H1 (cell line): ENCODE measurements around the gene KCNQ1. TPM values are rescaled to one million over a fixed set of nuclear protein-coding genes. Genes with fewer than 3 reads are reported as not detected.
A peak's percentile ranks its signal among the peaks of the same experiment; 100 is the strongest.

Source experiments
- CTCF ChIA-PET: fragments of 300-600 bp; sonication (Branson Sonifier 250); formaldehyde crosslinking; loops from one replicate; lab custom pipeline; 2021; ENCODE audit not compliant: partially characterized antibody; lab: Charles Lee
- POLR2A ChIA-PET: fragments of 300-600 bp; sonication (Branson Sonifier 250); formaldehyde crosslinking; loops from one replicate; lab custom pipeline; 2021; ENCODE audit warnings: inconsistent platforms; ENCODE audit not compliant: partially characterized antibody; lab: Charles Lee
- DNase-seq, 2 experiments: peaks; one replicate each; pipeline versions ENCODE4 v3.0.0 to v3.0.0-alpha.2; 2010 to 2022; ENCODE audit warnings: low spot score in 2 of 2, low read depth in 1 of 2, mixed read lengths in 1 of 2
- FAIRE-seq: peaks from 2 replicates; lab custom pipeline; 2011; peaks lifted over from hg19 to GRCh38; lab: Jason Lieb, UNC
- H2AFZ ChIP-seq: 2 replicates; pipeline ENCODE4 v1.8.1; 2012; ENCODE audit warnings: low read length, inconsistent platforms
- H2AK5ac ChIP-seq: 2 replicates; pipeline ENCODE4 v1.6.1; 2013; ENCODE audit warnings: low read depth, low read length
- H2BK120ac ChIP-seq: replicated peaks from 2 replicates; pipeline ENCODE3; 2013; ENCODE audit warnings: low read depth, low read length, inconsistent platforms
- H2BK12ac ChIP-seq: 2 replicates; pipeline ENCODE4 v1.6.1; 2013; ENCODE audit warnings: low read depth, low read length
- H2BK15ac ChIP-seq: 2 replicates; pipeline ENCODE4 v1.6.1; 2013; ENCODE audit warnings: low read length
- H2BK20ac ChIP-seq: 2 replicates; pipeline ENCODE4 v1.6.1; 2013; ENCODE audit warnings: low read length
- H2BK5ac ChIP-seq: 2 replicates; pipeline ENCODE4 v1.6.1; 2013; ENCODE audit warnings: low read depth, low read length
- H3K14ac ChIP-seq: 2 replicates; pipeline ENCODE4 v1.6.1; 2013; ENCODE audit warnings: inconsistent platforms; ENCODE audit not compliant: insufficient read length
- H3K18ac ChIP-seq: 2 replicates; pipeline ENCODE4 v1.6.1; 2013; ENCODE audit warnings: low read length; ENCODE audit errors: extremely low read depth
- H3K23ac ChIP-seq: 2 replicates; pipeline ENCODE4 v1.6.1; 2013; ENCODE audit warnings: inconsistent platforms; ENCODE audit not compliant: insufficient read length
- H3K23me2 ChIP-seq: 2 replicates; pipeline ENCODE4 v1.6.1; 2013; ENCODE audit warnings: low read depth, low read length
- H3K27ac ChIP-seq: 2 replicates; pipeline ENCODE4 v1.6.1; 2011; ENCODE audit warnings: low read depth, low read length, inconsistent platforms
- H3K27me3 ChIP-seq, 4 experiments: replicated peaks in 1 of 4; 1 replicate in 1 of 4; 2 replicates in 3 of 4; pipeline versions ENCODE4 v1.6.1 to v1.8.1; 2011 to 2013; ENCODE audit warnings: low read length in 3 of 4, mild to moderate bottlenecking in 3 of 4, inconsistent platforms in 2 of 4, mixed read lengths in 2 of 4, moderate library complexity in 1 of 4; ENCODE audit not compliant: control insufficient read depth in 3 of 4, insufficient read depth in 3 of 4; ENCODE audit errors: extremely low read depth in 1 of 4
- H3K36me3 ChIP-seq, 4 experiments: 2 replicates each; pipeline versions ENCODE4 v1.6.1 to v1.8.1; 2011 to 2013; ENCODE audit warnings: mild to moderate bottlenecking in 4 of 4, low read length in 3 of 4, moderate library complexity in 2 of 4, control low read depth in 1 of 4, inconsistent platforms in 1 of 4; ENCODE audit not compliant: insufficient read depth in 4 of 4, control insufficient read depth in 2 of 4
- H3K4ac ChIP-seq: replicated peaks from 2 replicates; pipeline ENCODE3; 2013; ENCODE audit warnings: low read length, low read depth, mixed read lengths, inconsistent platforms; ENCODE audit not compliant: insufficient read length
- H3K4me1 ChIP-seq, 4 experiments: replicated peaks in 1 of 4; 1 replicate in 1 of 4; 2 replicates in 3 of 4; pipeline versions ENCODE4 v1.6.1 to v1.8.1; 2011 to 2013; ENCODE audit warnings: low read length in 3 of 4, inconsistent platforms in 2 of 4, mixed read lengths in 1 of 4; ENCODE audit not compliant: insufficient read depth in 4 of 4, control insufficient read depth in 3 of 4
- H3K4me2 ChIP-seq, 2 experiments: 2 replicates each; pipeline versions ENCODE4 v1.6.1 to v1.8.1; 2011 to 2013; ENCODE audit warnings: low read depth in 2 of 2, low read length in 2 of 2, control low read depth in 1 of 2, inconsistent platforms in 1 of 2, mild to moderate bottlenecking in 1 of 2; ENCODE audit not compliant: insufficient read depth in 1 of 2
- H3K4me3 ChIP-seq, 4 experiments: fragments of 200-600, 300-600 bp in 1 of 4; sonication (generic), shearing (Covaris generic), sonication (Bioruptor Twin) in 1 of 4; 2 replicates each; pipeline versions ENCODE4 v1.5.1 to v1.8.1; 2011 to 2016; ENCODE audit warnings: low read length in 4 of 4, low read depth in 3 of 4, control low read depth in 2 of 4, inconsistent platforms in 2 of 4, mild to moderate bottlenecking in 2 of 4, mixed read lengths in 1 of 4, moderate library complexity in 1 of 4; ENCODE audit not compliant: insufficient read depth in 2 of 4; ENCODE audit errors: extremely low read depth in 1 of 4
- H3K56ac ChIP-seq: replicated peaks from 2 replicates; pipeline ENCODE3; 2013; ENCODE audit warnings: low read depth, mild to moderate bottlenecking, mixed read lengths, low read length, inconsistent platforms; ENCODE audit not compliant: insufficient read length
- H3K79me1 ChIP-seq: 2 replicates; pipeline ENCODE4 v1.6.1; 2013; ENCODE audit warnings: low read depth, low read length, control low read depth
- H3K79me2 ChIP-seq, 2 experiments: 2 replicates each; pipeline versions ENCODE4 v1.6.1 to v1.8.1; 2012 to 2013; ENCODE audit warnings: low read length in 2 of 2, mild to moderate bottlenecking in 2 of 2, inconsistent platforms in 1 of 2; ENCODE audit not compliant: insufficient read depth in 2 of 2, control insufficient read depth in 1 of 2
- H3K9ac ChIP-seq, 4 experiments: replicated peaks in 1 of 4; 1 replicate in 1 of 4; 2 replicates in 3 of 4; pipeline versions ENCODE4 v1.6.1 to v1.8.1; 2011 to 2013; ENCODE audit warnings: low read depth in 3 of 4, low read length in 3 of 4, control low read depth in 2 of 4, mild to moderate bottlenecking in 2 of 4, moderate library complexity in 2 of 4, inconsistent platforms in 1 of 4; ENCODE audit errors: extremely low read depth in 1 of 4
- H3K9me3 ChIP-seq, 2 experiments: 2 replicates each; pipeline versions ENCODE4 v1.6.1 to v1.8.1; 2012 to 2013; ENCODE audit warnings: mild to moderate bottlenecking in 2 of 2, moderate library complexity in 2 of 2, control low read depth in 1 of 2, inconsistent platforms in 1 of 2, low read depth in 1 of 2, low read length in 1 of 2, mixed read lengths in 1 of 2; ENCODE audit not compliant: insufficient read depth in 2 of 2
- H4K20me1 ChIP-seq, 2 experiments: replicated peaks in 1 of 2; 2 replicates each; pipeline versions ENCODE3 to v1.8.1; 2011 to 2013; ENCODE audit warnings: inconsistent platforms in 2 of 2, low read length in 2 of 2, mild to moderate bottlenecking in 1 of 2; ENCODE audit not compliant: insufficient read depth in 2 of 2, control insufficient read depth in 1 of 2
- H4K5ac ChIP-seq: 2 replicates; pipeline ENCODE4 v1.6.1; 2013; ENCODE audit warnings: low read length, low read depth, mixed read lengths, inconsistent platforms; ENCODE audit not compliant: insufficient read length
- H4K8ac ChIP-seq: 2 replicates; pipeline ENCODE4 v1.8.0; 2013; ENCODE audit warnings: mild to moderate bottlenecking, moderate library complexity, low read length, inconsistent platforms; ENCODE audit not compliant: insufficient read depth; ENCODE audit errors: extremely low read depth
- H4K91ac ChIP-seq: replicated peaks from 2 replicates; pipeline ENCODE3; 2013; ENCODE audit warnings: low read length, mixed read lengths, inconsistent platforms; ENCODE audit not compliant: insufficient read length
- CHD1 ChIP-seq: IDR thresholded peaks from 2 replicates; pipeline ENCODE4 v1.6.1; 2012; ENCODE audit warnings: low read depth, low read length, improper control_type of control experiment
- CREB1 ChIP-seq: IDR thresholded peaks from 2 replicates; pipeline ENCODE4 v1.6.1; 2012; ENCODE audit warnings: inconsistent platforms
- HDAC2 ChIP-seq, 2 experiments: fragments of 300-600 bp in 1 of 2; sonication (generic) in 1 of 2; IDR thresholded peaks; 2 replicates each; pipeline ENCODE4 v1.6.1; 2011 to 2012; ENCODE audit warnings: low read depth in 2 of 2, low read length in 2 of 2, mild to moderate bottlenecking in 2 of 2, moderate library complexity in 2 of 2, borderline replicate concordance in 1 of 2, inconsistent platforms in 1 of 2
- JUN ChIP-seq: IDR thresholded peaks from 2 replicates; pipeline ENCODE4 v1.6.1; 2011; ENCODE audit warnings: low read depth, mild to moderate bottlenecking, improper control_type of control experiment, low read length
- JUND ChIP-seq: IDR thresholded peaks from 2 replicates; pipeline ENCODE4 v1.6.1; 2011; ENCODE audit warnings: mild to moderate bottlenecking, improper control_type of control experiment, low read length
- KDM1A ChIP-seq: fragments of 200-600, 300-600 bp; sonication (generic); IDR thresholded peaks from 2 replicates; pipeline ENCODE4 v1.7.1; 2016; ENCODE audit warnings: mild to moderate bottlenecking, low read length, borderline replicate concordance
- PHF8 ChIP-seq: fragments of 200-600 bp; sonication (generic); conservative IDR thresholded peaks from 2 replicates; pipeline ENCODE4 v1.7.1; 2012; ENCODE audit warnings: low read depth, mild to moderate bottlenecking, inconsistent platforms, low read length, moderate library complexity
- POU5F1 ChIP-seq: IDR thresholded peaks from 2 replicates; pipeline ENCODE4 v1.6.1; 2011; ENCODE audit warnings: low read depth, mild to moderate bottlenecking, low read length, moderate library complexity
- SIRT6 ChIP-seq: IDR thresholded peaks from one replicate; pipeline ENCODE4 v1.7.1; 2012; ENCODE audit warnings: low read length, inconsistent platforms
- SUZ12 ChIP-seq: fragments of 200-600 bp; sonication (generic); IDR thresholded peaks from 2 replicates; pipeline ENCODE4 v1.6.1; 2012; ENCODE audit warnings: mild to moderate bottlenecking, inconsistent platforms, low read length, moderate library complexity, mixed read lengths
- WGBS, 2 experiments: shearing (Covaris generic) in 1 of 2; methylation state at CpG; one replicate each; pipeline versions ENCODE4 v1.1.6 to v1.1.7; 2013 to 2015; ENCODE audit warnings: low lambda C conversion rate in 2 of 2, mixed read lengths in 2 of 2, inconsistent platforms in 1 of 2, low coverage in 1 of 2, missing lambda C conversion rate in 1 of 2; ENCODE audit not compliant: insufficient replicate concordance in 2 of 2, insufficient coverage in 1 of 2, insufficient read length in 1 of 2; ENCODE audit errors: extremely low coverage in 1 of 2, missing lambda C conversion rate in 1 of 2; 5-methylcytosine and 5-hydroxymethylcytosine counted together
- polyA plus RNA-seq, 7 experiments: library from polyadenylated mRNA; depleted of rRNA in 3 of 7; stranded (reverse) in 5 of 7; unstranded in 2 of 7; fragments of >200 nt in 5 of 7; fragments of 200-250 nt in 2 of 7; gene quantifications; 1 replicate in 5 of 7; 2 replicates in 1 of 7; 4 replicates in 1 of 7; pipeline versions ENCODE4 v1.2.1 to v1.2.3, GENCODE V29; 2011 to 2013; ENCODE audit warnings: missing spikeins in 2 of 7, mixed read lengths in 2 of 7
- total RNA-seq: library from RNA; stranded (reverse); fragmentation: NEBNext Ultra II Directional; extraction: Animal tissue kit (Norgen Biotek cat#: 25700); gene quantifications from 2 replicates; pipeline ENCODE4 v1.2.1, GENCODE V29; 2021
- TF ChIP-seq, protein P1 (sequence below): IDR thresholded peaks from 2 replicates; pipeline ENCODE4 v1.6.1; 2011; ENCODE audit warnings: low read depth, mild to moderate bottlenecking, low read length; ENCODE audit not compliant: insufficient read depth
- TF ChIP-seq, protein P2 (sequence below): IDR thresholded peaks from 2 replicates; pipeline ENCODE4 v1.6.1; 2012; ENCODE audit warnings: inconsistent platforms

KCNQ1 gene
- total and polyA plus RNA-seq, 2 of the 8 experiments (the other 6 are each of a cell fraction or from before 2014, with no cell fraction given), result 1.9 to 2.0 TPM

DNA sequence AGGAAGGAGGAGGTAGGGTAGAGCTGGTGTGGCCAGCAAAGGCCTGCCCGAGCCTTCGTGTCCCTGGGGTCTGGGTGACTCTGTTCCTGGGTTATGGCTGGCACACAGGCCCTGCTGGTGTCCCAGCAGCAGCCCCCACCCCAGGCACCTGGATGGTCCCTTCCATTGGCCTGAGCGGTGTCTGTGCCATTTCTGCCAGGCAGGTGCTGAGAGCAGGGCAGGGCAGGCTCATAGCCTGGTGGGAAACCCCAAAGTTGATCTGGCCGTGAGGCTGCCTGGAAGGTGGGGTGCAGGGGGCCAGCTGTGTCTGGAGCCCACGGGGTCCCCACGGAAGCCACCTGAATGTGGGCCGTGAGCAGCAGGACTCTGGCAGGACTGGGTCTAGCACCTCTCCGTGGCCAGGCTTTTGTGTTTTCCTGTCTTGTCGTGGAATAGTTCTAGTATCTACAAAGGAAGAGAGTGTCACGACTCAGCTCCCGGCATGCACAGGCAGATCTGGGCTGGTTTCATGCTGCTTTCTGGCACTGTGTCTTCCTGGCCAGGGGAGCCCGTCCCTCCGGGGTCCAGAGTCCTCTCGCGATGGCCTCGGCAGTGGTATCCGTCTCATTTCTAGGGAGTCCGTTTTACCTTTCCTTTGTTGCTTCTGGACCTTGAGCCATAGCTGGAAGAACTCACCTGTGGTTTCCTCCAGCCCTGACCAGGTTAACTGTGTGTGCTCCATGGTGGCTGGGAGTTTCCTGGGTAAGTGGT is 83.7 kb downstream of the KCNQ1 start:
- no peak overlapping the region for H2BK20ac ChIP-seq
- H3K23ac ChIP-seq, result no peak overlapping the region
- ChIA-PET CTCF (interaction anchor here (1.1 to 14.3 kb wide), 7 partner anchors 10 to 359 kb away, joined by 3 to 521 read pairs (median 6); partner anchors contain the start of gene CDKN1C), POLR2A (no interaction called here)
- no peak overlapping the region for H4K5ac ChIP-seq
- H4K8ac ChIP-seq, result no peak overlapping the region
- no peak overlapping the region for H2BK5ac ChIP-seq
- H3K4ac ChIP-seq, result no peak overlapping the region
- H4K20me1 ChIP-seq, result peaks cover 0 to 7% of the 10 kb centered on the region in 2 experiments
- H3K9me3 ChIP-seq, result no peaks in the 10 kb centered on the region
- H3K9ac ChIP-seq, result no peak overlapping the region
- 92% methylated on average over 17 of the region's 18 CpGs; no CpG with 5 or more reads in 1 of the 2 experiments for WGBS, 2 experiments
- no peak overlapping the region for H3K27ac ChIP-seq
- H3K14ac ChIP-seq, result no peak overlapping the region
- no peaks in the 10 kb centered on the region for H3K79me2 ChIP-seq
- H3K4me3 ChIP-seq, result no peak overlapping the region
- no peak overlapping the region for H4K91ac ChIP-seq
- DNase-seq (no peak), FAIRE-seq (no peak)
- H2BK12ac ChIP-seq, result peak overlapping the region; percentile 39; the same call in 1 of the 2 replicates
- no peak overlapping the region for H2BK120ac ChIP-seq
- H3K56ac ChIP-seq, result no peak overlapping the region
- H2AK5ac ChIP-seq, result no peak overlapping the region
- H3K4me2 ChIP-seq, result no peak overlapping the region; a peak in 1 of 4 replicates
- H3K79me1 ChIP-seq, result no peaks in the 10 kb centered on the region
- no peak overlapping the region for H2BK15ac ChIP-seq
- no peak overlapping the region for H3K18ac ChIP-seq
- no peak overlapping the region for H2AFZ ChIP-seq
- H3K23me2 ChIP-seq, result no peaks in the 10 kb centered on the region
- peaks cover 3 to 12% (median 4%) of the 10 kb centered on the region in 4 experiments for H3K4me1 ChIP-seq
- peaks cover 0 to 24% (median 6%) of the 10 kb centered on the region in 4 experiments; a peak in 4 of 7 replicates for H3K27me3 ChIP-seq
- H3K36me3 ChIP-seq, result no peaks in the 10 kb centered on the region
- TF ChIP-seq JUND (no peak), KDM1A (no peak), PHF8 (no peak), CREB1 (no peak), CHD1 (no peak), JUN (no peak), HDAC2 (IDR thresholded peaks at IDR 0.05; ENCODE audit: borderline replicate concordance in 1 of 2, low read depth in 2 of 2, low read length in 2 of 2) (no peak), SUZ12 (no peak), POU5F1 (no peak), SIRT6 (no peak)
- TF ChIP-seq, protein P1, sequence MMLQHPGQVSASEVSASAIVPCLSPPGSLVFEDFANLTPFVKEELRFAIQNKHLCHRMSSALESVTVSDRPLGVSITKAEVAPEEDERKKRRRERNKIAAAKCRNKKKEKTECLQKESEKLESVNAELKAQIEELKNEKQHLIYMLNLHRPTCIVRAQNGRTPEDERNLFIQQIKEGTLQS, result no peak
- TF ChIP-seq, protein P2, sequence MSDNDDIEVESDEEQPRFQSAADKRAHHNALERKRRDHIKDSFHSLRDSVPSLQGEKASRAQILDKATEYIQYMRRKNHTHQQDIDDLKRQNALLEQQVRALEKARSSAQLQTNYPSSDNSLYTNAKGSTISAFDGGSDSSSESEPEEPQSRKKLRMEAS, result no peak
